Mucosa of descending colon (tissue), 3 donors: Measurements from ENCODE around the gene CCSER1. TPM values are rescaled to one million over a fixed set of nuclear protein-coding genes. Genes with fewer than 3 reads are reported as not detected.

Source experiments
- ATAC-seq: fragments of 200-7000 bp; cut with Tn5 transposase; one replicate; pipeline ENCODE4 v1.9.1; 2020; ENCODE audit warnings: mild to moderate bottlenecking, moderate library complexity
- DNase-seq, 3 donors: peaks; one replicate each; pipeline ENCODE4 v3.0.0-alpha.2; 2020
- H3K36me3 ChIP-seq: fragments of 200-600 bp; one replicate; pipeline ENCODE4 v1.8.0; 2021; ENCODE audit warnings: low read depth, mild to moderate bottlenecking
- H3K4me1 ChIP-seq: fragments of 200-600 bp; one replicate; pipeline ENCODE4 v1.8.0; 2021; ENCODE audit warnings: low read depth, mild to moderate bottlenecking
- H3K4me3 ChIP-seq: fragments of 200-600 bp; one replicate; pipeline ENCODE4 v1.8.0; 2021; ENCODE audit warnings: mild to moderate bottlenecking
- H3K9me3 ChIP-seq: fragments of 200-600 bp; one replicate; pipeline ENCODE4 v1.8.0; 2021; ENCODE audit warnings: mild to moderate bottlenecking
- CTCF ChIP-seq: fragments of 200-600 bp; IDR thresholded peaks from one replicate; pipeline ENCODE4 v1.8.0; 2022; ENCODE audit warnings: antibody characterized with exemption, mild to moderate bottlenecking
- intact Hi-C, 2 donors: fragments of 100-400 bp; cut with DNase I in 1 of 2; cut with micrococcal nuclease in 1 of 2; formaldehyde crosslinking; loops; one replicate each; pipeline versions ENCODE4 v1.11.0 to v1.11.1; 2022; cut with DNase I, micrococcal nuclease
- total RNA-seq, 3 donors: library from RNA; stranded (reverse); fragmentation: NEBNext Ultra II Directional in 2 of 3; extraction: Animal tissue kit (Norgen Biotek cat#: 25700) in 2 of 3; gene quantifications; one replicate each; pipeline versions ENCODE4 v1.2.1 to v1.2.4, GENCODE V29; 2021 to 2023
- donor health status: DM: no; HTN: no; CAD: no; lungs with moderate emphysema.
- donor health status: DM: no; HTN: no; CAD: no.
- donor health status: DM: no; HTN: yes; CAD: no.

Gene CCSER1
- total RNA-seq, 3 donors from 2014 or later, result 11.1 to 32.4 (median 13.3) TPM

DNA sequence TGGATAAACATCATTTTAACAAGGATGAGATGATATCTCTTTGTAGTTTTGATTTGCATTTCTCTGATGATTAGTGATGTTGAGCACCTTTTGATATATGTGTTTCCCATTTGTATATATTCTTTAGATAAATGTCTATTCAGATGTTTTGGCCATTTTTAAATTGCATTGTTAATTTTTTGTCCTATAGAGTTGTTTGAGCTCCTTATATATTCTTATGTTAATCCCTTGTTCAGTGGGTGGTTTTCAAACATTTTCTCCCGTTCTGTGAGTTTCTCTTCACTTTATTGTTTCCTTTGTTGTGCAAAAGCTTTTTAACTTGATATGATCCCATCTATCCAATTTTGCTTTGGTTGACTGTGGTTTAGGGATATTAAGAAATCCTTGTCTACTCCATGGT, 606.0 kb downstream of the CCSER1 start:
- DNase-seq (no peak), ATAC-seq (no peak)
- H3K36me3 ChIP-seq, result no peaks in the 10 kb centered on the region
- intact Hi-C loops, result no loop called here
- no peak overlapping the region for H3K4me3 ChIP-seq
- TF ChIP-seq CTCF, result no peak
- H3K4me1 ChIP-seq, result no peaks in the 10 kb centered on the region
- H3K9me3 ChIP-seq, result no peaks in the 10 kb centered on the region

DNA sequence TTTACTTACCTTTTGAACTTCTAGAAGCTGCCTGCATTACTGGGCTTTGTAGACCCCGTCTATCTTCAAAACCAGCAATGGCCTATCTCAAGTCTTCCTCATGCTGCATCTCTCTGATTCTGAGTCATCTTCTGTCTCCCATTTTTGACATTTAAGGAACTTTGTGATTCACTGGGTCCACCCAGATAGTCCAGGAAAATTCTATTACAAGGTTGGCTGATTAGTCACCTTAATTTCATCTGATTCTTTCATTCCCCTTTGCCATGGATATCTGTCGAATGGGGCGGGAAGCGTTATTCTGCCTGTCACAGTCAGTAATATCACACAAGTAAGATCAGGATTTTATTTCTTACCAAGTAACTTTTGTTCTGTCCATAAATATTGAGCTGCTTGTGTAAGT, 618.0 kb downstream of the CCSER1 start:
- DNase-seq (no peak), ATAC-seq (no peak)
- intact Hi-C loops, result no loop called here
- H3K9me3 ChIP-seq, result peaks cover 2% of the 10 kb centered on the region
- no peaks in the 10 kb centered on the region for H3K4me1 ChIP-seq
- no peak for TF ChIP-seq CTCF
- H3K36me3 ChIP-seq, result no peaks in the 10 kb centered on the region
- H3K4me3 ChIP-seq, result no peak overlapping the region

DNA sequence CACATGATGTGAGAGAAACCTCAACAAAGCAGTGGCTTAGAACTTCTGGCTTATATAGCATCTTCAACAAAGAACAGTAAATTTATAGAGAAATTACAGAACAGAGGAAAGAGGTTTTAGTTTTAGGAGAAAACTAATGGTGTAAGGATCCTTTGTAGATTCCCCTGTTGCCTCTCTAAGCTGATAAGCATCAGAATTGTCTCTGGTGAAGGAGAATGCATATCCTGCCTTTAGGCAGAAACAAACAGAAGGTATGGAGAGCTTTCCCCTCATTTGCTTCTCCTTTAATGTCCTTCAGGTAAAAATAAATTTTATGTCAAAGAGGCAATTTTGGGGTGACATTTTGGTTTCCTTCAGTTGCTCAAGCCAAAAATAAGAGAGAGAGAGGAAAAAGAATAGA, 625.9 kb downstream of the CCSER1 start:
- Histone ChIP-seq H3K9me3 (peaks cover 3% of the 10 kb centered on the region), H3K36me3 (no peaks in the 10 kb centered on the region), H3K4me3 (no peak overlapping the region), H3K4me1 (no peaks in the 10 kb centered on the region)
- ATAC-seq (no peak), DNase-seq (no peak)
- intact Hi-C loops, result no loop called here
- no peak for TF ChIP-seq CTCF

- intact Hi-C loops, result no loop called here
- DNase-seq (no peak), ATAC-seq (no peak)
- H3K9me3 ChIP-seq, result no peaks in the 10 kb centered on the region
- TF ChIP-seq CTCF, result no peak
- no peaks in the 10 kb centered on the region for H3K36me3 ChIP-seq
- no peaks in the 10 kb centered on the region for H3K4me1 ChIP-seq
- no peak overlapping the region for H3K4me3 ChIP-seq
These were observed 630.4 kb downstream of the CCSER1 start for GRCh38 chr4:90757534-90758060.

DNA sequence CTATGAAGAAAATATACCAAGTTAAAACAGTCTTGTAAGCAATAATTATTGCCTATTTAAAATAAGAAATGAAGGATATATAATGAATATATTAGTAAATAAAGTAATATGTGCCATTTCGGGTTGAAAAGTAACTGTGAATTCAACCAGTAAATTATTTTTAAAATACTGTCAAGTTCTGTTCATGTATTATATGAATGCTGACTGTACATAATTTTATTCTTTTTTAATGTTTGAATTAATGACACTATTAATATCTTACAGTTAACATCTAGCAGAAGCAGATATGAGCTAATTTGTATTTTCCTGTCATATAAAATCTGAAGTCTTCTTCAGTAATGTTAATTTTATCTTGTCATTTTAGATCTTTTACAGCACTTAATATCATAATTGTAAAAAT, 632.9 kb downstream of the CCSER1 start:
- intact Hi-C loops, result no loop called here
- H3K4me3 ChIP-seq, result no peak overlapping the region
- no peaks in the 10 kb centered on the region for H3K4me1 ChIP-seq
- no peak for TF ChIP-seq CTCF
- H3K36me3 ChIP-seq, result no peaks in the 10 kb centered on the region
- ATAC-seq (no peak), DNase-seq (no peak)
- H3K9me3 ChIP-seq, result no peaks in the 10 kb centered on the region

GRCh38 chr4:90766837-90767236, 639.6 kb downstream of the CCSER1 start:
- no peak for TF ChIP-seq CTCF
- no peaks in the 10 kb centered on the region for H3K4me1 ChIP-seq
- intact Hi-C loops, result no loop called here
- H3K36me3 ChIP-seq, result no peaks in the 10 kb centered on the region
- no peaks in the 10 kb centered on the region for H3K9me3 ChIP-seq
- DNase-seq, result no peak
- no peak for ATAC-seq
- H3K4me3 ChIP-seq, result no peak overlapping the region
